Stimulated activated CD4-positive, alpha-beta T cell treated with anti-CD3 and anti-CD28 coated beads, Interleukin-12 subunit alpha, Interleukin-12 subunit beta, amount 100 ng/mL, for 4 hours (primary cell): ENCODE results near the gene SECISBP2L.
A peak's percentile ranks its signal among the peaks of the same experiment; 100 is the strongest.
"Not testable (repeated sequence)": the region's sequence is repeated elsewhere in the genome, so short reads cannot be mapped to it uniquely, and the experiment has no call there.

Source experiments
- DNase-seq: peaks from one replicate; pipeline ENCODE4 v3.0.0-alpha.2; 2020

The SECISBP2L gene

GRCh38 chr15:49046220-49047102 lies at the start of gene SECISBP2L:
SECISBP2L (minus strand) TSS chr15:49046446; CDS start chr15:49046299, 147 bp downstream.
- DNase-seq, result peak; percentile 86

- DNase-seq, result no peak
Measured at GRCh38 chr15:49094923-49095322, 48.7 kb upstream of the SECISBP2L start.

GRCh38 chr15:49093252-49094105 lies 47.2 kb upstream of the SECISBP2L start:
- DNase-seq, result no peak

GRCh38 chr15:49088996-49089395 lies 42.8 kb upstream of the SECISBP2L start:
- no peak for DNase-seq

- no peak for DNase-seq
Measured at GRCh38 chr15:49085696-49086459, 39.6 kb upstream of the SECISBP2L start.

- no peak for DNase-seq
Measured at GRCh38 chr15:49084285-49084570, 38.0 kb upstream of the SECISBP2L start.

GRCh38 chr15:49083401-49084284 lies 37.4 kb upstream of the SECISBP2L start:
- DNase-seq, result no peak

GRCh38 chr15:49082960-49083359 lies 36.7 kb upstream of the SECISBP2L start:
- DNase-seq, result no peak

GRCh38 chr15:49079340-49080039 lies 33.2 kb upstream of the SECISBP2L start:
- DNase-seq, result no peak

- DNase-seq, result no peak
Measured at GRCh38 chr15:49075881-49076280, 29.6 kb upstream of the SECISBP2L start.

- DNase-seq, result not testable (repeated sequence)
Measured at GRCh38 chr15:49074589-49075287, 28.5 kb upstream of the SECISBP2L start.

- no peak for DNase-seq
Measured at GRCh38 chr15:49066372-49066771, 20.1 kb upstream of the SECISBP2L start.

- DNase-seq, result no peak
Measured at GRCh38 chr15:49064884-49065283, 18.6 kb upstream of the SECISBP2L start.

- no peak for DNase-seq
Measured at GRCh38 chr15:49064281-49064653, 18.0 kb upstream of the SECISBP2L start.

- DNase-seq, result no peak
Measured at GRCh38 chr15:49063402-49064280, 17.4 kb upstream of the SECISBP2L start.

- no peak for DNase-seq
Measured at GRCh38 chr15:49062900-49063299, 16.7 kb upstream of the SECISBP2L start.

GRCh38 chr15:49060710-49061495 lies 14.7 kb upstream of the SECISBP2L start:
- DNase-seq, result no peak

- no peak for DNase-seq
Measured at GRCh38 chr15:49059491-49059890, 13.2 kb upstream of the SECISBP2L start.

GRCh38 chr15:49058559-49058958 lies 12.3 kb upstream of the SECISBP2L start:
- no peak for DNase-seq
